Activated CD8-positive, alpha-beta T cell treated with anti-CD3 and anti-CD28 coated beads, Interleukin-2, amount 10 ng/mL, durations not matched to agents 7 days and 5 days (primary cell): ENCODE data around the gene KCNK10. TPM values are rescaled to one million over a fixed set of nuclear protein-coding genes. Genes with fewer than 3 reads are reported as not detected.

Experiments used
- ATAC-seq: fragments of 150-1000 bp; cut with Tn5 transposase; one replicate; pipeline ENCODE4 v1.10.0; 2021; ENCODE audit warnings: moderate library complexity
- CTCF ChIA-PET: fragments of 350-600 bp; sonication (Branson Sonifier 250); formaldehyde crosslinking; loops from one replicate; lab custom pipeline; 2021; ENCODE audit warnings: antibody characterized with exemption; lab: Charles Lee
- POLR2A ChIA-PET: fragments of 350-600 bp; sonication (Branson Sonifier 250); formaldehyde crosslinking; loops from one replicate; lab custom pipeline; 2021; ENCODE audit warnings: antibody characterized with exemption; lab: Charles Lee
- DNase-seq: peaks from one replicate; pipeline ENCODE4 v3.0.0-alpha.2; 2020
- H3K27ac Mint-ChIP-seq: one replicate; pipeline ENCODE4 v1.8.0; 2021; ENCODE audit warnings: mild to moderate bottlenecking, mixed read lengths
- H3K27me3 Mint-ChIP-seq: one replicate; pipeline ENCODE4 v1.8.0; 2021; ENCODE audit warnings: low read depth, mixed read lengths
- H3K36me3 Mint-ChIP-seq: one replicate; pipeline ENCODE4 v1.8.0; 2021; ENCODE audit warnings: low read depth, mixed read lengths
- H3K4me1 Mint-ChIP-seq: one replicate; pipeline ENCODE4 v1.8.0; 2021; ENCODE audit warnings: low read depth, mixed read lengths
- H3K4me3 Mint-ChIP-seq: one replicate; pipeline ENCODE4 v1.8.0; 2021; ENCODE audit warnings: mild to moderate bottlenecking, mixed read lengths
- H3K9me3 Mint-ChIP-seq: one replicate; pipeline ENCODE4 v1.8.0; 2022; ENCODE audit warnings: mixed read lengths; ENCODE audit not compliant: insufficient read depth
- total RNA-seq, 2 experiments: library from RNA; stranded (reverse); gene quantifications; one replicate each; pipeline ENCODE4 v1.2.3, GENCODE V29; 2021

KCNK10 gene
- total RNA-seq, 2 experiments from 2014 or later, result not detected

DNA sequence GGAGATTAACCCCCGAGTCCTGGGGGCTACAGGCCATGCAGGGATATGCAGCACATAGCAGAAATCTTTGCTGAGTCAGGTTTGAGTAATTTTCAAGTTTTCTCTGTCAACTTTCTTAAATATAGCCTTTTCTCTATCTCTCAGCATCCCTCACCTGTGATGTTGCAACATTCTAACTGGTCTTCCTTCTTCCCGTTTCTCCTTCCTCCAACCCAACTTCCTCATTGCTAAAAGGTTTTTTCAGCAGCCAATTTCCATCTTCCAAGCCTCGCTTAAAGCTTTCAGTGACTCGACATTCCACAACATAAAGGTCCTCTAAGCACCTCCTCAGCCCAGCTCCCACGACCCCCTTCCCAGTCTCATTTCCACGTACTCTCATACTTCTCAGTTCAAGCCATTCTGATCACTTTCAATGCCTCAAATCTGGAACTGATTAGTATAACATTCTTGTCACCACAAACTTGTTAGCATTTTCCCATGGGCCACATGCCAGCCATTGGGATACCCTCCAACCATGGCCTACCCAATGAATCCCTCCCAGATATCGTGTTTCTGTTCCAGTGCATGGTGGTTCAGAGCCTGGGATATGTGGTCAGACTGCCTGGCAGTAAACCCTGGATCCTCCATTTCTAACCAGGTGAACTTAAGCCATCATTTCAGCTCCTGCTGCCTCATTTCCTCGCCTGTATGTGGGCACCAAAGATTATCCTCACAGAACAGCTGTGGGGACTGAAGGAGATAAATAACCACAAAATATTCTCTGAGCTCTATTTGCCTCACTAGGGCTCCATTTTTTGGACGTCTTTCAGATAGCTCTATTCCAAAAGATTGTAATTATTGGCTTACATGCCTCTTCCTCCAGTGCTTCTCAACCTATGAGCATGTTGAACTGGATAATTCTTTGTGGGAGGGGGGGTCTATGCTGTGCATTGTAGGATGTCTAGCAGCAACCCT lies 65.8 kb downstream of the KCNK10 start:
- Mint-ChIP-seq H3K27ac (no peak overlapping the region), H3K36me3 (no peaks in the 10 kb centered on the region), H3K9me3 (no peaks in the 10 kb centered on the region), H3K4me1 (no peaks in the 10 kb centered on the region), H3K27me3 (peaks cover 7% of the 10 kb centered on the region), H3K4me3 (no peak overlapping the region)
- DNase-seq (no peak), ATAC-seq (no peak)
- ChIA-PET POLR2A (no interaction called here), CTCF (no interaction called here)

DNA sequence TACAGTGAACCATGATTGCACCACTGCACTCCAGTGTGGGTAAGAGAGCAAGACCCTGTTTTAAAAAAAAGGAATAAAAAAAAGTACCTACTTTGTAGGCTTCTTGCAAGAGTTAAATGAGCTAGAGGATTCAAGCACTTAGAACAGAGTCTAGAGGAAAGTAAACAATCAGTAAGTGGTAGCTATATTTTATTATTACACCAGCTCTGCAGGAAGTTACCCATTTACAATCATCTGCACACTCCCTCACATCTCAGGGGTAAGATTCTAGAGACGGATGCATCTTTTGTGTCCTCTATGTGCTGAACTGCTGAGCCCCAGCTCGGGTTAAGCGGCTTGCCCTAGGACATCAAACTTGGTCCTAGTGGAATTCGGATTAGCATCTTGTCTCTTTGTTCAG lies 67.3 kb downstream of the KCNK10 start:
- CTCF ChIA-PET, result no interaction called here

DNA sequence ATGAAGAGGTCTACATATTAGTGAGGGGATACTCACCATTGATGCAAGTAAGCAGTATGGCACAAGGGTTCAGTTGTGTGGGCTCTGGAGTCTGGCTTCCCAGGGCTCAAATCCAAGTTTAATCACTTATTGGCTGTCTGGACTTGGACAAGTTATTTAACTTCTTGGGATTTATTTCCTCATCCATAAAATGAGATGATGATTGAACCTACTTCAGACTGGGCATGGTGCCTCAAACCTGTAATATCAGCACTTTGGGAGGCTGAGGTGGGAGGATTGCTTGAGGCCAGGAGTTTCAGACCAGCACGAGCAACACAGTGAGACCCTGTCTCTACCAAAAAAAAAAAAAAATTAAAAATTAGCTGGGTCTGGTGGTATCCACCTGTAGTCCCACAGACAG lies 67.9 kb downstream of the KCNK10 start:
- no peak for ATAC-seq
- POLR2A ChIA-PET, result no interaction called here

More for the DNA sequence above, 67.3 kb downstream of the KCNK10 start:
- peaks cover 4% of the 10 kb centered on the region for H3K27me3 Mint-ChIP-seq
- POLR2A ChIA-PET, result no interaction called here
- no peaks in the 10 kb centered on the region for H3K4me1 Mint-ChIP-seq
- no peak for ATAC-seq
- H3K36me3 Mint-ChIP-seq, result no peaks in the 10 kb centered on the region
- no peak overlapping the region for H3K4me3 Mint-ChIP-seq
- DNase-seq, result no peak
- no peak overlapping the region for H3K27ac Mint-ChIP-seq
- H3K9me3 Mint-ChIP-seq, result no peaks in the 10 kb centered on the region

GRCh38 chr14:88252498-88252897 lies 70.6 kb downstream of the KCNK10 start:
- ATAC-seq (no peak), DNase-seq (no peak)
- no peaks in the 10 kb centered on the region for H3K9me3 Mint-ChIP-seq
- H3K4me3 Mint-ChIP-seq, result no peak overlapping the region
- no peaks in the 10 kb centered on the region for H3K4me1 Mint-ChIP-seq
- no peaks in the 10 kb centered on the region for H3K36me3 Mint-ChIP-seq
- H3K27ac Mint-ChIP-seq, result no peak overlapping the region
- peaks cover 2% of the 10 kb centered on the region for H3K27me3 Mint-ChIP-seq
- ChIA-PET POLR2A (no interaction called here), CTCF (no interaction called here)

More for the DNA sequence above, 67.9 kb downstream of the KCNK10 start:
- DNase-seq, result no peak
- Mint-ChIP-seq H3K4me1 (no peaks in the 10 kb centered on the region), H3K4me3 (no peak overlapping the region), H3K36me3 (no peaks in the 10 kb centered on the region), H3K27ac (no peak overlapping the region), H3K27me3 (peaks cover 3% of the 10 kb centered on the region), H3K9me3 (no peaks in the 10 kb centered on the region)
- CTCF ChIA-PET, result no interaction called here

GRCh38 chr14:88251650-88252049 lies 71.4 kb downstream of the KCNK10 start:
- no peaks in the 10 kb centered on the region for H3K9me3 Mint-ChIP-seq
- H3K27ac Mint-ChIP-seq, result no peak overlapping the region
- no peaks in the 10 kb centered on the region for H3K4me1 Mint-ChIP-seq
- ChIA-PET POLR2A (no interaction called here), CTCF (no interaction called here)
- ATAC-seq (no peak), DNase-seq (no peak)
- peaks cover 3% of the 10 kb centered on the region for H3K27me3 Mint-ChIP-seq
- no peaks in the 10 kb centered on the region for H3K36me3 Mint-ChIP-seq
- no peak overlapping the region for H3K4me3 Mint-ChIP-seq

- CTCF ChIA-PET, result no interaction called here
- Mint-ChIP-seq H3K9me3 (no peaks in the 10 kb centered on the region), H3K27ac (no peak overlapping the region), H3K36me3 (no peaks in the 10 kb centered on the region), H3K4me3 (no peak overlapping the region), H3K4me1 (no peaks in the 10 kb centered on the region), H3K27me3 (peaks cover 3% of the 10 kb centered on the region)
- POLR2A ChIA-PET, result no interaction called here
- DNase-seq (no peak), ATAC-seq (no peak)
Observed at GRCh38 chr14:88249266-88249665, 73.8 kb downstream of the KCNK10 start.

GRCh38 chr14:88248606-88249005 lies 74.5 kb downstream of the KCNK10 start:
- ATAC-seq (no peak), DNase-seq (no peak)
- H3K4me3 Mint-ChIP-seq, result no peak overlapping the region
- ChIA-PET POLR2A (no interaction called here), CTCF (no interaction called here)
- H3K27ac Mint-ChIP-seq, result no peak overlapping the region
- peaks cover 4% of the 10 kb centered on the region for H3K27me3 Mint-ChIP-seq
- no peaks in the 10 kb centered on the region for H3K9me3 Mint-ChIP-seq
- H3K36me3 Mint-ChIP-seq, result no peaks in the 10 kb centered on the region
- no peaks in the 10 kb centered on the region for H3K4me1 Mint-ChIP-seq

- Mint-ChIP-seq H3K27ac (no peak overlapping the region), H3K4me3 (no peak overlapping the region), H3K4me1 (no peaks in the 10 kb centered on the region), H3K27me3 (peaks cover 6% of the 10 kb centered on the region), H3K9me3 (no peaks in the 10 kb centered on the region), H3K36me3 (no peaks in the 10 kb centered on the region)
- CTCF ChIA-PET, result no interaction called here
- DNase-seq (no peak), ATAC-seq (no peak)
- POLR2A ChIA-PET, result no interaction called here
Observed at GRCh38 chr14:88247228-88247627, 75.8 kb downstream of the KCNK10 start.

GRCh38 chr14:88245321-88245720 lies 77.7 kb downstream of the KCNK10 start:
- Mint-ChIP-seq H3K4me1 (no peaks in the 10 kb centered on the region), H3K9me3 (no peaks in the 10 kb centered on the region), H3K27ac (no peak overlapping the region), H3K36me3 (no peaks in the 10 kb centered on the region), H3K4me3 (no peak overlapping the region), H3K27me3 (peaks cover 18% of the 10 kb centered on the region)
- ATAC-seq, result no peak
- POLR2A ChIA-PET, result no interaction called here
- DNase-seq, result no peak
- CTCF ChIA-PET, result interaction anchor here (1.3 kb wide), 1 partner anchor 56 kb away, joined by 3 read pairs; no protein-coding TSS in a partner anchor

DNA sequence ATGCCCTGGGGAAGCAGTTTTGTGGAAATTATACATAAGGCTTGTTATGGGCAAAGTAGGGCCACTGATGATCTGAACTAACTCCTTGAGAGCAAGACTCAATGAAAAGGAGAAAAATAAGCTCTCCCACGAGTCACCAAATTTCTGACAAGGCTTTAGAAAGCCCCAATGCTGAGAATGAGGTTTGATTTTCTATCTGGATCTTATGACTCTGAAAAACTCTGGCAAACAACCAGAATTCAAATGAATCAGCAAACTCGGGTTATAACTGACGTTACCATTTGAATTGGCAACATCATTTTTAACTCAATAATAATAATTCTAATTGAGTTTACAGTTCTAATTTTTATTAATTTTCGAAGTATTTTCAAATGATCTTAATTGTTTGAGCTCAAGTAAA lies 79.1 kb downstream of the KCNK10 start:
- DNase-seq (no peak), ATAC-seq (no peak)
- peaks cover 22% of the 10 kb centered on the region for H3K27me3 Mint-ChIP-seq
- no peak overlapping the region for H3K27ac Mint-ChIP-seq
- no peaks in the 10 kb centered on the region for H3K36me3 Mint-ChIP-seq
- ChIA-PET POLR2A (no interaction called here), CTCF (interaction anchor here (1.3 kb wide), 1 partner anchor 55 kb away, joined by 3 read pairs; no protein-coding TSS in a partner anchor)
- no peak overlapping the region for H3K4me3 Mint-ChIP-seq
- no peaks in the 10 kb centered on the region for H3K4me1 Mint-ChIP-seq
- no peaks in the 10 kb centered on the region for H3K9me3 Mint-ChIP-seq

DNA sequence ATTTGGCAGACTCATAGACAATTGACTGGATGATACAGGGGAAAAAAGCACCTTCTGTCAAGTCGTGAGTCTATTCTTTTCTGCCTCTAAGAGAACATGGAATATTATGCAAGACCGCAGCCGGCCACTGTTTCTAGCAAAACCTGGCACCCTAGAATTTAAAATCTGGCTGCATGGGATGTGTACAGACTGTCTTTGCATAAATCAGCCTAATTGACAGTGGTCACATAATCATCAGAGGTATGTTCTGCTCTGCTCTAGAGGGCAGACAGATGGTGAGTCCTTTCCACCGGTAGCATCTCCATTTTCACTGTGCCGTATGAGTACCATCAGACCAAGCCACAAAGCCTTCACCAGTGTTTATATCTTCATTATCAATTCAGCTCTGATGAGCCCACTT lies 80.6 kb downstream of the KCNK10 start:
- Mint-ChIP-seq H3K9me3 (no peaks in the 10 kb centered on the region), H3K36me3 (no peaks in the 10 kb centered on the region), H3K27ac (no peak overlapping the region), H3K4me3 (no peak overlapping the region), H3K27me3 (peaks cover 22% of the 10 kb centered on the region), H3K4me1 (no peaks in the 10 kb centered on the region)
- DNase-seq, result no peak
- POLR2A ChIA-PET, result no interaction called here
- CTCF ChIA-PET, result no interaction called here
- no peak for ATAC-seq

- Mint-ChIP-seq H3K27ac (no peak overlapping the region), H3K36me3 (no peaks in the 10 kb centered on the region), H3K27me3 (peaks cover 21% of the 10 kb centered on the region), H3K4me3 (no peak overlapping the region), H3K4me1 (no peaks in the 10 kb centered on the region), H3K9me3 (no peaks in the 10 kb centered on the region)
- POLR2A ChIA-PET, result no interaction called here
- CTCF ChIA-PET, result no interaction called here
- no peak for DNase-seq
- ATAC-seq, result no peak
Observed at GRCh38 chr14:88241810-88242209, 81.3 kb downstream of the KCNK10 start.
